ENCODE measurements around the gene COL7A1. TPM values are rescaled to one million over a fixed set of nuclear protein-coding genes. Genes with fewer than 3 reads are reported as not detected.

Gene COL7A1
- total RNA-seq, 3 donors from 2014 or later (not counting 1 experiment from before 2014, with no cell fraction given), result 0.54 to 1.7 (median 1.4) TPM

GRCh38 chr3:48528754-48529153 lies 66.4 kb downstream of the COL7A1 start:
- H3K4me3 Mint-ChIP-seq, result no peak overlapping the region
- H3K36me3 Mint-ChIP-seq, result no peaks in the 10 kb centered on the region
- H3K9me3 Mint-ChIP-seq, result no peaks in the 10 kb centered on the region
- H3K27me3 Mint-ChIP-seq (ENCODE audit: low read depth in 2 of 2), result no peaks in the 10 kb centered on the region
- no peak for TF ChIP-seq CTCF (IDR thresholded peaks at IDR 0.05)
- DNase-seq, result no peak
- ATAC-seq, result no peak
- Histone ChIP-seq H3K27me3 (ENCODE audit: control insufficient read depth, insufficient read depth, low read length) (no peaks in the 10 kb centered on the region), H3K4me1 (ENCODE audit: control insufficient read depth, insufficient read depth, low read length) (no peaks in the 10 kb centered on the region), H3K36me3 (ENCODE audit: control insufficient read depth, insufficient read depth, low read length) (no peaks in the 10 kb centered on the region), H3K9me3 (ENCODE audit: control insufficient read depth, insufficient read depth, low read length) (no peaks in the 10 kb centered on the region), H3K27ac (ENCODE audit: low read length) (no peak overlapping the region), H3K4me3 (ENCODE audit: low read length) (no peak overlapping the region)
- no peaks in the 10 kb centered on the region for H3K4me1 Mint-ChIP-seq
- intact Hi-C loops (cut with micrococcal nuclease), result no loop called here
- WGBS (ENCODE audit: insufficient coverage), result 80% methylated on average over 1 of the region's 3 CpGs
- H3K27ac Mint-ChIP-seq, result no peak overlapping the region

GRCh38 chr3:48528048-48528447 lies 67.1 kb downstream of the COL7A1 start:
- no peaks in the 10 kb centered on the region for H3K36me3 ChIP-seq (ENCODE audit: control insufficient read depth, insufficient read depth, low read length)
- Mint-ChIP-seq H3K4me3 (no peak overlapping the region), H3K36me3 (no peaks in the 10 kb centered on the region), H3K27me3 (ENCODE audit: low read depth in 2 of 2) (no peaks in the 10 kb centered on the region), H3K27ac (no peak overlapping the region), H3K4me1 (no peaks in the 10 kb centered on the region), H3K9me3 (no peaks in the 10 kb centered on the region)
- no peak for ATAC-seq
- DNase-seq, result no peak
- no peak overlapping the region for H3K27ac ChIP-seq (ENCODE audit: low read length)
- no peak for TF ChIP-seq CTCF (IDR thresholded peaks at IDR 0.05)
- H3K4me1 ChIP-seq (ENCODE audit: control insufficient read depth, insufficient read depth, low read length), result no peaks in the 10 kb centered on the region
- no peaks in the 10 kb centered on the region for H3K27me3 ChIP-seq (ENCODE audit: control insufficient read depth, insufficient read depth, low read length)
- intact Hi-C loops (cut with micrococcal nuclease), result no loop called here
- no peak overlapping the region for H3K4me3 ChIP-seq (ENCODE audit: low read length)
- 95% methylated on average over 7 of the region's 9 CpGs for WGBS (ENCODE audit: insufficient coverage)
- H3K9me3 ChIP-seq (ENCODE audit: control insufficient read depth, insufficient read depth, low read length), result no peaks in the 10 kb centered on the region

- Histone ChIP-seq H3K9me3 (ENCODE audit: control insufficient read depth, insufficient read depth, low read length) (no peaks in the 10 kb centered on the region), H3K27me3 (ENCODE audit: control insufficient read depth, insufficient read depth, low read length) (no peaks in the 10 kb centered on the region), H3K4me1 (ENCODE audit: control insufficient read depth, insufficient read depth, low read length) (peaks cover 7% of the 10 kb centered on the region), H3K4me3 (ENCODE audit: low read length) (no peak overlapping the region), H3K27ac (ENCODE audit: low read length) (no peak overlapping the region), H3K36me3 (ENCODE audit: control insufficient read depth, insufficient read depth, low read length) (no peaks in the 10 kb centered on the region)
- DNase-seq (no peak), ATAC-seq (no peak)
- Mint-ChIP-seq H3K9me3 (no peaks in the 10 kb centered on the region), H3K4me1 (peaks cover under 1 to 1% of the 10 kb centered on the region in 2 donors), H3K27ac (no peak overlapping the region), H3K27me3 (ENCODE audit: low read depth in 2 of 2) (no peaks in the 10 kb centered on the region), H3K36me3 (no peaks in the 10 kb centered on the region), H3K4me3 (no peak overlapping the region)
- no peak for TF ChIP-seq CTCF (IDR thresholded peaks at IDR 0.05)
- intact Hi-C loops (cut with micrococcal nuclease), result no loop called here
- 83% methylated on average over 9 of the region's 9 CpGs for WGBS (ENCODE audit: insufficient coverage)
These were observed 70.2 kb downstream of the COL7A1 start for GRCh38 chr3:48524970-48525369.

- intact Hi-C loops (cut with micrococcal nuclease), result no loop called here
- Mint-ChIP-seq H3K36me3 (no peaks in the 10 kb centered on the region), H3K4me1 (peaks cover 11 to 20% of the 10 kb centered on the region in 2 donors), H3K27me3 (ENCODE audit: low read depth in 2 of 2) (no peaks in the 10 kb centered on the region), H3K9me3 (no peaks in the 10 kb centered on the region), H3K4me3 (no peak overlapping the region), H3K27ac (no peak overlapping the region)
- no peak overlapping the region for H3K27ac ChIP-seq (ENCODE audit: low read length)
- H3K27me3 ChIP-seq (ENCODE audit: control insufficient read depth, insufficient read depth, low read length), result no peaks in the 10 kb centered on the region
- H3K4me3 ChIP-seq (ENCODE audit: low read length), result no peak overlapping the region
- H3K36me3 ChIP-seq (ENCODE audit: control insufficient read depth, insufficient read depth, low read length), result no peaks in the 10 kb centered on the region
- WGBS (ENCODE audit: insufficient coverage), result 96% methylated on average over 6 of the region's 6 CpGs
- no peaks in the 10 kb centered on the region for H3K9me3 ChIP-seq (ENCODE audit: control insufficient read depth, insufficient read depth, low read length)
- TF ChIP-seq CTCF (IDR thresholded peaks at IDR 0.05), result no peak
- no peak for ATAC-seq
- H3K4me1 ChIP-seq (ENCODE audit: control insufficient read depth, insufficient read depth, low read length), result peaks cover 38% of the 10 kb centered on the region
- no peak for DNase-seq
These were observed 73.5 kb downstream of the COL7A1 start for GRCh38 chr3:48521635-48522034.

Data from natural killer cell (primary cell).